Measurements from ENCODE around the gene NT5C2. TPM values are rescaled to one million over a fixed set of nuclear protein-coding genes. Genes with fewer than 3 reads are reported as not detected.
"Not testable (repeated sequence)": the region's sequence is repeated elsewhere in the genome, so short reads cannot be mapped to it uniquely, and the experiment has no call there.

The NT5C2 gene
- total RNA-seq, 2 donors from 2014 or later, result 88.4 to 112 TPM

- H3K27ac ChIP-seq, result no peak overlapping the region
- no peaks in the 10 kb centered on the region for H3K4me1 ChIP-seq (replicated peaks)
- H3K9me3 ChIP-seq, result no peaks in the 10 kb centered on the region
- no peaks in the 10 kb centered on the region for H3K36me3 ChIP-seq
- peak; percentile 73 for DNase-seq (ENCODE audit: low spot score)
- no peaks in the 10 kb centered on the region for H3K27me3 ChIP-seq (replicated peaks; ENCODE audit: insufficient read depth)
- WGBS, result 30% methylated on average over 15 of the region's 16 CpGs
- peak; percentile 81 for TF ChIP-seq POLR2AphosphoS5 (IDR thresholded peaks at IDR 0.05)
- TF ChIP-seq, protein P1, sequence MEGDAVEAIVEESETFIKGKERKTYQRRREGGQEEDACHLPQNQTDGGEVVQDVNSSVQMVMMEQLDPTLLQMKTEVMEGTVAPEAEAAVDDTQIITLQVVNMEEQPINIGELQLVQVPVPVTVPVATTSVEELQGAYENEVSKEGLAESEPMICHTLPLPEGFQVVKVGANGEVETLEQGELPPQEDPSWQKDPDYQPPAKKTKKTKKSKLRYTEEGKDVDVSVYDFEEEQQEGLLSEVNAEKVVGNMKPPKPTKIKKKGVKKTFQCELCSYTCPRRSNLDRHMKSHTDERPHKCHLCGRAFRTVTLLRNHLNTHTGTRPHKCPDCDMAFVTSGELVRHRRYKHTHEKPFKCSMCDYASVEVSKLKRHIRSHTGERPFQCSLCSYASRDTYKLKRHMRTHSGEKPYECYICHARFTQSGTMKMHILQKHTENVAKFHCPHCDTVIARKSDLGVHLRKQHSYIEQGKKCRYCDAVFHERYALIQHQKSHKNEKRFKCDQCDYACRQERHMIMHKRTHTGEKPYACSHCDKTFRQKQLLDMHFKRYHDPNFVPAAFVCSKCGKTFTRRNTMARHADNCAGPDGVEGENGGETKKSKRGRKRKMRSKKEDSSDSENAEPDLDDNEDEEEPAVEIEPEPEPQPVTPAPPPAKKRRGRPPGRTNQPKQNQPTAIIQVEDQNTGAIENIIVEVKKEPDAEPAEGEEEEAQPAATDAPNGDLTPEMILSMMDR (IDR thresholded peaks at IDR 0.05), result peak; percentile 38 to 90 (median 87)
- no peak for TF ChIP-seq POLR2A (IDR thresholded peaks at IDR 0.05)
- intact Hi-C loops (cut with DNase I), result loop anchor here (2.0 to 10.0 kb wide), 4 partner anchors 151 to 345 kb away; partner anchors contain the start of genes CNNM2, CYP17A1 and RPEL1
- no peak overlapping the region for H3K4me3 ChIP-seq
These were observed 123.4 kb downstream of the NT5C2 start for GRCh38 chr10:103069453-103070331.

DNA sequence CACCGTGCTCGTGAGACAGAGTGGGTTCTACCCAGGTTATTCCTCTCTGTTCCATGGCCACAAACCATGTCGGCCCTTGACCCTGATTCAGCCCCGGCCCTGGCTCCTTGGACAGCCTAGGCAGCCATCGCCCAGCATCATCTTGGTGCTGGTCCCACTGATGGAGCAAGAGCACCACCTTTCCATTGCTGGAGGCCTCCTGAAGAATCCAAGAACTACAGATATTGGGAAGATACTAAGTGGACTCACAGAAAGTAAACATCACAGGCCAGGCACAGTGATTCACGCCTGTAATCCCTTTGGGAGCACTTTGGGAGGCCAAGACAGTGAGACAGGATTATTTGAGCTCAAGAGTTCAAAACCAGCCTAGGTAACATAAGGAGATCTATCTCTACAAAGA lies 125.1 kb downstream of the NT5C2 start:
- no peaks in the 10 kb centered on the region for H3K27me3 ChIP-seq (replicated peaks; ENCODE audit: insufficient read depth)
- no peak overlapping the region for H3K27ac ChIP-seq
- no peak overlapping the region for H3K4me3 ChIP-seq
- intact Hi-C loops (cut with DNase I), result loop anchor here (2.0 to 5.0 kb wide), 3 partner anchors 149 to 231 kb away; partner anchors contain the start of genes CNNM2, CYP17A1 and RPEL1
- no peaks in the 10 kb centered on the region for H3K9me3 ChIP-seq
- no peak for DNase-seq (ENCODE audit: low spot score)
- H3K36me3 ChIP-seq, result no peaks in the 10 kb centered on the region
- TF ChIP-seq POLR2AphosphoS5 (IDR thresholded peaks at IDR 0.05), result no peak
- TF ChIP-seq, protein P1 (IDR thresholded peaks at IDR 0.05), result no peak
- no peak for TF ChIP-seq POLR2A (IDR thresholded peaks at IDR 0.05)
- H3K4me1 ChIP-seq (replicated peaks), result no peaks in the 10 kb centered on the region
- WGBS, result 85% methylated on average over 6 of the region's 6 CpGs

GRCh38 chr10:103067484-103067883 lies 125.6 kb downstream of the NT5C2 start:
- H3K4me1 ChIP-seq (replicated peaks), result no peaks in the 10 kb centered on the region
- no peak for DNase-seq (ENCODE audit: low spot score)
- H3K4me3 ChIP-seq, result no peak overlapping the region
- H3K27me3 ChIP-seq (replicated peaks; ENCODE audit: insufficient read depth), result no peaks in the 10 kb centered on the region
- H3K27ac ChIP-seq, result no peak overlapping the region
- intact Hi-C loops (cut with DNase I), result loop anchor here (5.0 kb wide), 2 partner anchors 180 to 230 kb away; partner anchors contain the start of genes CYP17A1 and RPEL1
- TF ChIP-seq, protein P1 (IDR thresholded peaks at IDR 0.05), result no peak
- no peaks in the 10 kb centered on the region for H3K9me3 ChIP-seq
- H3K36me3 ChIP-seq, result no peaks in the 10 kb centered on the region
- WGBS, result 96% methylated on average over 2 of the region's 2 CpGs

GRCh38 chr10:103067099-103067477 lies 126.0 kb downstream of the NT5C2 start:
- not testable (repeated sequence) for H3K9me3 ChIP-seq; H3K27me3 ChIP-seq (replicated peaks; ENCODE audit: insufficient read depth); DNase-seq (ENCODE audit: low spot score); H3K4me3 ChIP-seq; H3K4me1 ChIP-seq (replicated peaks); H3K36me3 ChIP-seq; H3K27ac ChIP-seq
- 94% methylated on average over 4 of the region's 4 CpGs for WGBS
- intact Hi-C loops (cut with DNase I), result loop anchor here (5.0 kb wide), 2 partner anchors 180 to 230 kb away; partner anchors contain the start of genes CYP17A1 and RPEL1

- Histone ChIP-seq H3K4me3 (no peak overlapping the region), H3K36me3 (no peaks in the 10 kb centered on the region), H3K27me3 (replicated peaks; ENCODE audit: insufficient read depth) (no peaks in the 10 kb centered on the region), H3K9me3 (no peaks in the 10 kb centered on the region), H3K4me1 (replicated peaks) (no peaks in the 10 kb centered on the region), H3K27ac (no peak overlapping the region)
- DNase-seq (ENCODE audit: low spot score), result no peak
- intact Hi-C loops (cut with DNase I), result loop anchor here (5.0 kb wide), 2 partner anchors 181 to 229 kb away; partner anchors contain the start of genes CYP17A1 and RPEL1
- 92% methylated on average over 16 of the region's 16 CpGs for WGBS
- no peak for TF ChIP-seq POLR2A (IDR thresholded peaks at IDR 0.05)
- TF ChIP-seq POLR2AphosphoS5 (IDR thresholded peaks at IDR 0.05), result no peak
- TF ChIP-seq, protein P1 (IDR thresholded peaks at IDR 0.05), result no peak
These were observed 126.7 kb downstream of the NT5C2 start for GRCh38 chr10:103066141-103067098.
